DND-41 (cell line): ENCODE results near the gene MAGEA1.

Source experiments
- CTCF ChIP-seq: IDR thresholded peaks from 2 replicates; pipeline ENCODE4 v1.5.1; 2012; ENCODE audit warnings: borderline replicate concordance, low read length, moderate library complexity, mild to moderate bottlenecking; ENCODE audit not compliant: poor library complexity, severe bottlenecking; ENCODE audit errors: extremely low read depth
- EZH2 ChIP-seq: IDR thresholded peaks from 3 replicates; pipeline ENCODE4 v1.6.1; 2012; ENCODE audit warnings: borderline replicate concordance, low read depth, mild to moderate bottlenecking, moderate library complexity, low read length, inconsistent platforms; ENCODE audit not compliant: severe bottlenecking

GRCh38 chrX:153153516-153153915, 25.6 kb upstream of the MAGEA1 start:
- TF ChIP-seq CTCF (no peak), EZH2 (no peak)
